A549 (cell line): Measurements from ENCODE around the gene ATXN10. TPM values are rescaled to one million over a fixed set of nuclear protein-coding genes. Genes with fewer than 3 reads are reported as not detected.

ENCODE experiments used
- ATAC-seq, 2 experiments: fragments of 200-7000 bp in 1 of 2; fragments of >200 bp in 1 of 2; cut with Nextera tagmentation in 1 of 2; cut with Tn5 transposase in 1 of 2; 3 replicates each; pipeline versions ENCODE4 v1.8.0 to v1.9.1; 2018 to 2020; ENCODE audit warnings: mild to moderate bottlenecking in 1 of 2, moderate library complexity in 1 of 2
- CTCF ChIA-PET: fragments of 300-600 bp; sonication (Branson Sonifier 250); formaldehyde crosslinking; extraction: SDS; loops from one replicate; lab custom pipeline; 2021; ENCODE audit warnings: antibody characterized with exemption, inconsistent platforms; lab: Yijun Ruan, JAX
- POLR2A ChIA-PET: fragments of 350-600 bp; formaldehyde crosslinking; extraction: SDS; loops from one replicate; lab custom pipeline; 2021; ENCODE audit warnings: antibody characterized with exemption, inconsistent platforms; lab: Yijun Ruan, JAX
- DNase-seq, 2 experiments: peaks; one replicate each; pipeline versions ENCODE4 v3.0.0 to v3.0.0-alpha.2; 2011 to 2016; ENCODE audit warnings: low read depth in 1 of 2, low spot score in 1 of 2
- FAIRE-seq: peaks from 2 replicates; lab custom pipeline; 2011; peaks lifted over from hg19 to GRCh38; lab: Jason Lieb, UNC
- H3K27ac ChIP-seq, 2 experiments: fragments of >200 bp; sonication (Bioruptor Twin); formaldehyde crosslinking; 3 replicates each; pipeline ENCODE4 v1.5.1; 2016 to 2017
- H3K4me1 ChIP-seq: fragments of >200 bp; sonication (Bioruptor Twin); formaldehyde crosslinking; 3 replicates; pipeline ENCODE4 v1.6.1; 2016
- H3K4me2 ChIP-seq: fragments of >200 bp; sonication (Bioruptor Twin); formaldehyde crosslinking; 3 replicates; pipeline ENCODE4 v1.6.1; 2016
- H3K4me3 ChIP-seq: fragments of >200 bp; sonication (Bioruptor Twin); formaldehyde crosslinking; 3 replicates; pipeline ENCODE4 v1.5.1; 2016
- H3K9me3 ChIP-seq: fragments of >200 bp; sonication (Bioruptor Twin); formaldehyde crosslinking; 3 replicates; pipeline ENCODE4 v1.6.1; 2016
- BHLHE40 ChIP-seq: IDR thresholded peaks from 2 replicates; pipeline ENCODE4 v1.6.1; 2012; ENCODE audit warnings: low read depth, low read length, inconsistent platforms
- CEBPB ChIP-seq, 2 experiments: fragments of >200 bp in 1 of 2; sonication (Bioruptor Twin) in 1 of 2; formaldehyde crosslinking in 1 of 2; IDR thresholded peaks; 2 replicates each; pipeline ENCODE4 v1.6.1; 2012 to 2016
- CHD4 ChIP-seq: fragments of 200-600 bp; sonication (generic); IDR thresholded peaks from 2 replicates; pipeline ENCODE4 v1.6.1; 2016; ENCODE audit warnings: antibody characterized with exemption, mild to moderate bottlenecking, borderline replicate concordance
- E2F6 ChIP-seq: IDR thresholded peaks from 2 replicates; pipeline ENCODE4 v1.6.1; 2012; ENCODE audit warnings: low read depth, borderline replicate concordance
- EHF ChIP-seq: fragments of 250-450 bp; sonication (Bioruptor Pico); IDR thresholded peaks from 2 replicates; pipeline ENCODE4 v1.5.0; 2020; ENCODE audit warnings: mild to moderate bottlenecking
- EP300 ChIP-seq, 2 experiments: fragments of >200 bp; sonication (Bioruptor Twin); formaldehyde crosslinking; IDR thresholded peaks; 2 replicates in 1 of 2; 3 replicates in 1 of 2; pipeline ENCODE4 v1.6.1; 2016 to 2017
- ESRRA ChIP-seq: fragments of 150-350 bp; IDR thresholded peaks from 2 replicates; pipeline ENCODE4 v1.6.1; 2014; ENCODE audit warnings: mild to moderate bottlenecking, low read length, borderline replicate concordance
- FOSL2 ChIP-seq, 2 experiments: fragments of 450-650 bp in 1 of 2; fragments of >200 bp in 1 of 2; sonication (Bioruptor Twin) in 1 of 2; formaldehyde crosslinking; IDR thresholded peaks; 2 replicates each; pipeline versions ENCODE4 v1.5.0 to v1.6.1; 2016 to 2020; ENCODE audit warnings: mild to moderate bottlenecking in 1 of 2, moderate library complexity in 1 of 2
- HDAC2 ChIP-seq: fragments of 200-600 bp; sonication (generic); IDR thresholded peaks from 2 replicates; pipeline ENCODE4 v1.6.1; 2016
- HES2 ChIP-seq: fragments of >200 bp; sonication (Bioruptor Twin); formaldehyde crosslinking; IDR thresholded peaks from 2 replicates; pipeline ENCODE4 v1.6.1; 2016
- HEYL ChIP-seq: fragments of 250-450 bp; sonication (Bioruptor Pico); IDR thresholded peaks from 2 replicates; pipeline ENCODE4 v1.8.0; 2021; ENCODE audit warnings: mild to moderate bottlenecking, moderate library complexity
- HOXA7 ChIP-seq: fragments of 250-450 bp; sonication (Bioruptor Pico); IDR thresholded peaks from 2 replicates; pipeline ENCODE4 v1.5.0; 2020; ENCODE audit warnings: mild to moderate bottlenecking, moderate library complexity
- HOXB13 ChIP-seq: fragments of 250-450 bp; sonication (Bioruptor Pico); IDR thresholded peaks from 2 replicates; pipeline ENCODE4 v1.5.0; 2020; ENCODE audit warnings: low read depth, mild to moderate bottlenecking, moderate library complexity
- HOXB5 ChIP-seq: fragments of 250-450 bp; sonication (Bioruptor Pico); IDR thresholded peaks from 2 replicates; pipeline ENCODE4 v1.5.0; 2020; ENCODE audit warnings: mild to moderate bottlenecking, moderate library complexity
- JUN ChIP-seq, 2 experiments: fragments of >200 bp; sonication (Bioruptor Twin); formaldehyde crosslinking; IDR thresholded peaks; 2 replicates in 1 of 2; 3 replicates in 1 of 2; pipeline ENCODE4 v1.6.1; 2016 to 2017
- JUNB ChIP-seq: fragments of >200 bp; sonication (Bioruptor Twin); formaldehyde crosslinking; IDR thresholded peaks from 2 replicates; pipeline ENCODE4 v1.6.1; 2016
- KDM1A ChIP-seq: fragments of 200-600 bp; sonication (generic); IDR thresholded peaks from 2 replicates; pipeline ENCODE4 v1.6.1; 2016; ENCODE audit warnings: low read depth, mild to moderate bottlenecking
- KDM5A ChIP-seq: fragments of 200-600 bp; sonication (generic); IDR thresholded peaks from 2 replicates; pipeline ENCODE4 v1.6.1; 2016; ENCODE audit warnings: antibody characterized with exemption, mild to moderate bottlenecking
- MYC ChIP-seq: IDR thresholded peaks from 2 replicates; pipeline ENCODE4 v1.6.1; 2012; ENCODE audit warnings: mild to moderate bottlenecking, inconsistent platforms, low read length, improper control_type of control experiment, borderline replicate concordance
- NR3C1 ChIP-seq: fragments of >200 bp; sonication (Bioruptor Twin); formaldehyde crosslinking; IDR thresholded peaks from 3 replicates; pipeline ENCODE4 v1.6.1; 2017
- POLR2AphosphoS2 ChIP-seq: conservative IDR thresholded peaks from 2 replicates; pipeline ENCODE4 v1.6.1; 2012; ENCODE audit warnings: low read length, improper control_type of control experiment, inconsistent platforms
- RAD21 ChIP-seq, 2 experiments: fragments of >200 bp in 1 of 2; sonication (Bioruptor Twin) in 1 of 2; formaldehyde crosslinking in 1 of 2; IDR thresholded peaks in 1 of 2; conservative IDR thresholded peaks in 1 of 2; 2 replicates in 1 of 2; 3 replicates in 1 of 2; pipeline ENCODE4 v1.6.1; 2012 to 2018; ENCODE audit warnings: inconsistent platforms in 1 of 2
- RARB ChIP-seq: fragments of 250-450 bp; sonication (Bioruptor Pico); IDR thresholded peaks from 2 replicates; pipeline ENCODE4 v1.8.0; 2021; ENCODE audit warnings: mild to moderate bottlenecking, moderate library complexity
- RCOR1 ChIP-seq: fragments of 150-350 bp; IDR thresholded peaks from 2 replicates; pipeline ENCODE4 v1.6.1; 2014; ENCODE audit warnings: antibody characterized with exemption, low read length, low read depth
- RNF2 ChIP-seq: fragments of 200-600 bp; sonication (generic); IDR thresholded peaks from 2 replicates; pipeline ENCODE4 v1.6.1; 2016; ENCODE audit warnings: low read depth, mild to moderate bottlenecking, antibody characterized with exemption, moderate library complexity, borderline replicate concordance
- SMC3 ChIP-seq: fragments of >200 bp; sonication (Bioruptor Twin); formaldehyde crosslinking; IDR thresholded peaks from 3 replicates; pipeline ENCODE4 v1.6.1; 2018; ENCODE audit warnings: inconsistent platforms
- SREBF2 ChIP-seq: fragments of 450-650 bp; IDR thresholded peaks from 2 replicates; pipeline ENCODE4 v1.6.1; 2014; ENCODE audit warnings: mild to moderate bottlenecking, moderate library complexity
- TP53 ChIP-seq: fragments of 250-450 bp; sonication (Bioruptor Pico); IDR thresholded peaks from 2 replicates; pipeline ENCODE4 v1.5.0; 2021; ENCODE audit warnings: mild to moderate bottlenecking, moderate library complexity
- ZFP36 ChIP-seq: fragments of 450-650 bp; IDR thresholded peaks from 2 replicates; pipeline ENCODE4 v1.6.1; 2014; ENCODE audit warnings: borderline replicate concordance; ENCODE audit not compliant: partially characterized antibody
- ZSCAN20 ChIP-seq: fragments of 250-450 bp; sonication (Bioruptor Pico); IDR thresholded peaks from 2 replicates; pipeline ENCODE4 v1.8.0; 2022; ENCODE audit warnings: mild to moderate bottlenecking, moderate library complexity
- WGBS: methylation state at CpG from one replicate; pipeline ENCODE4 v1.1.6; 2017; ENCODE audit errors: missing lambda C conversion rate; 5-methylcytosine and 5-hydroxymethylcytosine counted together
- polyA plus RNA-seq, 4 experiments: library from polyadenylated mRNA; depleted of rRNA in 3 of 4; stranded (reverse); fragments of >200 nt; fragmentation: RNase III in 1 of 4; extraction: RNeasy Plus Mini Kit Qiagen cat#74134 plus additional on column Dnase treatment in 1 of 4; gene quantifications; 2 replicates in 3 of 4; 3 replicates in 1 of 4; pipeline ENCODE4 v1.2.3, GENCODE V29; 2011 to 2017
- TF ChIP-seq, protein P1 (sequence below): fragments of 250-450 bp; sonication (Bioruptor Pico); IDR thresholded peaks from 2 replicates; pipeline ENCODE4 v1.5.0; 2021; ENCODE audit warnings: mild to moderate bottlenecking, moderate library complexity, borderline replicate concordance

Gene ATXN10
- polyA plus RNA-seq, 2 of the 4 experiments (the other 2 are of a cell fraction) = 126 to 281 TPM

DNA sequence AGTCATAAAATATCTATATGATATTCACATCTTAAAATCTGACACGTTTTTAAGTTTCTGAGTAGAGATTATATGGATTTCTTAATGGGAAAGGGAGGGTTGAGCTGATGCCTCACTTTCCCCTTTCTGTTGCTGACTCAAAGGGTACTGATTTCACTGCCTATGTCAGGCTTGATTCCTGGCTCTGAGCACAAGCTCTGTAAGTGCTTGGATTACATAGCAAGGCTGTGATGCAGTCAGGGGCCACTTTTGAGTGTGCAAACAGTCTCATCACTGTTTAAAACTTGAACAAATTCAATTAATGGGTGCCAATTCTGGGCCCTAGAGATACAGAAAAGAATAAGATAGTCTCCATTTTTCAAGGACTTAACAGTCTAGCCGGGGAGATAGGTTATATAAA, 14.4 kb downstream of the ATXN10 start:
- Histone ChIP-seq H3K4me2 (peak overlapping the region; percentile 67), H3K4me3 (no peak overlapping the region), H3K27ac (peak overlapping the region; percentile 92 to 97), H3K9me3 (no peaks in the 10 kb centered on the region), H3K4me1 (peaks cover 96% of the 10 kb centered on the region)
- TF ChIP-seq HEYL (CRISPR knock-in tag) (no peak), CEBPB (IDR thresholded peaks at IDR 0.05) (no peak)
- 22% methylated on average over 2 of the region's 2 CpGs for WGBS
- ChIA-PET POLR2A (interaction anchor here (1.0 kb wide), 1 partner anchor 14 kb away, joined by 3 read pairs; the partner anchor contains the start of gene ATXN10), CTCF (interaction anchor here (0.8 to 1.1 kb wide), 2 partner anchors 10 to 108 kb away, joined by 3 to 6 read pairs; no protein-coding TSS in a partner anchor)
- no peak for ATAC-seq
- no peak for FAIRE-seq
- no peak for DNase-seq

GRCh38 chr22:45686836-45687235, 15.2 kb downstream of the ATXN10 start:
- no peak for FAIRE-seq
- peaks cover 96% of the 10 kb centered on the region for H3K4me1 ChIP-seq
- ChIA-PET CTCF (interaction anchor here (0.7 to 1.3 kb wide), 4 partner anchors 41 to 264 kb away, joined by 3 to 6 read pairs (median 5); no protein-coding TSS in a partner anchor), POLR2A (no interaction called here)
- peak overlapping the region; percentile 67 for H3K4me2 ChIP-seq
- TF ChIP-seq ZFP36 = no peak
- no peak for TF ChIP-seq BHLHE40
- WGBS = 64% methylated on average over 5 of the region's 5 CpGs
- no peak for ATAC-seq
- DNase-seq = no peak
- no peak overlapping the region for H3K4me3 ChIP-seq
- H3K9me3 ChIP-seq = no peaks in the 10 kb centered on the region
- H3K27ac ChIP-seq = peak overlapping the region; percentile 92 to 97

DNA sequence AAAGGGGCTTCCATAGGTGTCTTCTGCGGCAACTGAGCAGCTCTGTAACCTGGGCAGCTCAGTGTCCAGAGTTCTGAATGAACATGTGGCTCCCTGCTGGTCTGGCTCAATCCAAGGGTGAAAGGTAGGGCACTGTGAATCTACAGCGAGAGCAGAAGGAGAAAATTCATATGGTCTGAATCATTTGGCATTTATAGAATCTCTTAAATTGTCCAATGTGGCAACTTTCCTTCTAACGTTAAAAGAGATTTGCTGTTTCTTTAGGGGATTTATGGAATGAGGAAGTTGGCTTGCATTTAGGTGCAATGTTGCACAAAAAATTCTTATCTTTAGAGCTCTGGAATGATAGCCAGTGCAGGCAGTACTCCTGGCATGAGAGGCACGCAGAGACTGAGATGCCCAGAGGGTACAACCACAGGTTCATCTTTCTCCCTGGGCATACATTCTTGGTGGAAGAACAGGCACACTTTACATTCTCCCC, 17.0 kb downstream of the ATXN10 start:
- Histone ChIP-seq H3K4me2 (peak overlapping the region; percentile 67), H3K4me1 (peaks cover 96% of the 10 kb centered on the region), H3K4me3 (no peak overlapping the region; the same call in 2 of the 3 replicates), H3K27ac (peak overlapping the region; percentile 92 to 97), H3K9me3 (0 out of 3 replicates have a peak, but pooled peaks cover 4% of the 10 kb centered on the region)
- DNase-seq (peak; percentile 37 to 94), FAIRE-seq (peak; percentile 98), ATAC-seq (peak; percentile 94 to 96)
- CTCF ChIA-PET = interaction anchor here (0.5 to 1.7 kb wide), 7 partner anchors 22 to 289 kb away, joined by 3 to 7 read pairs (median 3); no protein-coding TSS in a partner anchor
- WGBS = 2% methylated on average over 4 of the region's 4 CpGs
- POLR2A ChIA-PET = interaction anchor here (0.5 to 2.6 kb wide), 13 partner anchors 10 to 281 kb away, joined by 3 to 17 read pairs (median 4); no protein-coding TSS in a partner anchor
- TF ChIP-seq HDAC2 = no peak
- peak; percentile 94 for TF ChIP-seq JUNB
- no peak for TF ChIP-seq ZSCAN20 (CRISPR knock-in tag)
- no peak for TF ChIP-seq KDM5A
- TF ChIP-seq JUN (IDR thresholded peaks at IDR 0.05) = peak; percentile 94 to 96
- peak; percentile 74 for TF ChIP-seq HES2
- no peak for TF ChIP-seq HEYL (CRISPR knock-in tag)
- TF ChIP-seq SMC3 = peak; percentile 33; the same call in 1 of the 3 replicates
- TF ChIP-seq TP53 = no peak
- TF ChIP-seq RARB (CRISPR knock-in tag) = no peak
- no peak for TF ChIP-seq MYC
- peak; percentile 87 for TF ChIP-seq FOSL2 (IDR thresholded peaks at IDR 0.05)
- TF ChIP-seq FOSL2 (CRISPR knock-in tag; IDR thresholded peaks at IDR 0.05) = peak; percentile 92
- peak; percentile 55; the same call in 1 of the 2 replicates for TF ChIP-seq HOXA7
- peak; percentile 55; the same call in 1 of the 2 replicates for TF ChIP-seq HOXB5
- TF ChIP-seq EHF (CRISPR knock-in tag) = peak; percentile 67
- peak in 1 of 2 experiments; percentile 35; a peak in 3 of 5 replicates for TF ChIP-seq RAD21 (conservative IDR thresholded peaks at IDR 0.05 in 1 of 2, IDR thresholded peaks at IDR 0.05 in 1 of 2)
- TF ChIP-seq POLR2AphosphoS2 = no peak
- TF ChIP-seq KDM1A = no peak
- no peak for TF ChIP-seq RNF2
- TF ChIP-seq ESRRA = no peak
- TF ChIP-seq E2F6 = no peak
- TF ChIP-seq SREBF2 = no peak
- no peak for TF ChIP-seq RCOR1
- no peak for TF ChIP-seq NR3C1
- TF ChIP-seq, protein P1, sequence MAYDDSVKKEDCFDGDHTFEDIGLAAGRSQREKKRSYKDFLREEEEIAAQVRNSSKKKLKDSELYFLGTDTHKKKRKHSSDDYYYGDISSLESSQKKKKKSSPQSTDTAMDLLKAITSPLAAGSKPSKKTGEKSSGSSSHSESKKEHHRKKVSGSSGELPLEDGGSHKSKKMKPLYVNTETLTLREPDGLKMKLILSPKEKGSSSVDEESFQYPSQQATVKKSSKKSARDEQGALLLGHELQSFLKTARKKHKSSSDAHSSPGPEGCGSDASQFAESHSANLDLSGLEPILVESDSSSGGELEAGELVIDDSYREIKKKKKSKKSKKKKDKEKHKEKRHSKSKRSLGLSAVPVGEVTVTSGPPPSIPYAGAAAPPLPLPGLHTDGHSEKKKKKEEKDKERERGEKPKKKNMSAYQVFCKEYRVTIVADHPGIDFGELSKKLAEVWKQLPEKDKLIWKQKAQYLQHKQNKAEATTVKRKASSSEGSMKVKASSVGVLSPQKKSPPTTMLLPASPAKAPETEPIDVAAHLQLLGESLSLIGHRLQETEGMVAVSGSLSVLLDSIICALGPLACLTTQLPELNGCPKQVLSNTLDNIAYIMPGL = no peak
- no peak for TF ChIP-seq CHD4
- TF ChIP-seq HOXB13 (CRISPR knock-in tag) = no peak; the same call in 1 of the 2 replicates
- peak; percentile 95 to 98 for TF ChIP-seq EP300 (IDR thresholded peaks at IDR 0.05)
